HG02610 (cell line): ENCODE data around the gene TBXAS1.

Experiments used
- ATAC-seq: cut with Tn5 transposase; IDR thresholded peaks from one replicate; pipeline ENCODE4 v1.9.1; 2021; ENCODE audit warnings: mild to moderate bottlenecking, moderate library complexity; ENCODE audit not compliant: unreplicated experiment

Gene TBXAS1

GRCh38 chr7:139854124-139854511 is 25.1 kb downstream of the TBXAS1 start:
- ATAC-seq: no peak

- ATAC-seq: no peak
Observed at GRCh38 chr7:139854803-139855497, 25.9 kb downstream of the TBXAS1 start.

DNA sequence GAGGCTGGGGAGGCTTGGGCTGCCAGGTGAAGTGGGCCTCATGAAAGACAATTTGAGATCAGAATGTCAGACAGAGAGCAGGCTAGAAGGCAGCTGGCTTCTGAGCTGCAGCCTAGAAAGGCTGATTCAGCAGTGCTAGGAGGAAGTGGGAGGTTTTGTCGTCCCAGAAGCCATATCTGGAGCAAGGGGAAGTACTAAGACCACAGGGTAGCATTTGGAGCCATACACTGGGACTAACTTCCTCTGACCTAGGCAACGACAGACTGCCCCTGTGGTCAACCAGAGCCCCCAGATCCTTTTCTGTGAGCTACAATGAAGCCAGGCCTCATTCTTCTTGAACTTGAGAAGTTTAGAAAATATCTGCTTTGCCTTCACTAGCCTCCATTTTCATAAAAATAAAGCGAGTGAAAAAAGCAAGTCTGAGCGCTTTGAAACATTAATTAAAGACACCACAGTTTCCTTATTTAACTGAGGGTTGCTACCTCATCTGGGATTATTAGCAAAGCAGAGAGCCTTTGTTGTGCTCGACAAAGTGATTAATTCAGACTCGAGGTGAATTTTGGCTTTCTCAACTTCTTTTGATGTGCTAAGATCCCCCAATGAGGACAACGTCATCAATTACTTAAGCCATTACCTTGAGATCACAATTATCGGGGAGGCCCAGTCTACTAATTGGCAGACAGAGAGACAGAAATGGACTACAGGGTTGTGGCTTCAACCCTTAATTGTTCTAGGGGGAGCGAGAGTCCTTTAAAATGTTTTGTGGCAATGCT is 26.6 kb downstream of the TBXAS1 start:
- peak; percentile 92 for ATAC-seq

DNA sequence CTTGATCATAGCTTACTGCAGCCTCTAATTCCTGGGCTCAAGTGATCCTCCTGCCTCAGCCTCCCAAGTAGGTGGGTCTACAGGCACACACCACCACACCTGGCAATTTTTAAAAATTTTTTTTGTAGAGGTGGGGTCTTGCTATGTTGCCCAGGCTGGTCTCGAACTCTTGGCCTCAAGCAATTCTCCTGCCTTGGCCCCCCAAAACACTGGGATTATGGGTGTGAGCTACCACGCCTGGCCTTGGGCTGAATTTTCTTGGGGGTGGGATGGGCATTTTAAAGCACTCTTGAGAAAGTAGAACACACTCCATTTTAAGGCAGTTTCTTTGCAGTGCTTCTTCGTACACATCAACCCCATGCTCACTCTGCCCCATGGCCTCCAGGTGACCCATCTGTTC is 28.7 kb downstream of the TBXAS1 start:
- ATAC-seq: no peak

- no peak for ATAC-seq
Observed at GRCh38 chr7:139860090-139860775, 31.2 kb downstream of the TBXAS1 start.

GRCh38 chr7:139861803-139862202 is 32.7 kb downstream of the TBXAS1 start:
- ATAC-seq: no peak

DNA sequence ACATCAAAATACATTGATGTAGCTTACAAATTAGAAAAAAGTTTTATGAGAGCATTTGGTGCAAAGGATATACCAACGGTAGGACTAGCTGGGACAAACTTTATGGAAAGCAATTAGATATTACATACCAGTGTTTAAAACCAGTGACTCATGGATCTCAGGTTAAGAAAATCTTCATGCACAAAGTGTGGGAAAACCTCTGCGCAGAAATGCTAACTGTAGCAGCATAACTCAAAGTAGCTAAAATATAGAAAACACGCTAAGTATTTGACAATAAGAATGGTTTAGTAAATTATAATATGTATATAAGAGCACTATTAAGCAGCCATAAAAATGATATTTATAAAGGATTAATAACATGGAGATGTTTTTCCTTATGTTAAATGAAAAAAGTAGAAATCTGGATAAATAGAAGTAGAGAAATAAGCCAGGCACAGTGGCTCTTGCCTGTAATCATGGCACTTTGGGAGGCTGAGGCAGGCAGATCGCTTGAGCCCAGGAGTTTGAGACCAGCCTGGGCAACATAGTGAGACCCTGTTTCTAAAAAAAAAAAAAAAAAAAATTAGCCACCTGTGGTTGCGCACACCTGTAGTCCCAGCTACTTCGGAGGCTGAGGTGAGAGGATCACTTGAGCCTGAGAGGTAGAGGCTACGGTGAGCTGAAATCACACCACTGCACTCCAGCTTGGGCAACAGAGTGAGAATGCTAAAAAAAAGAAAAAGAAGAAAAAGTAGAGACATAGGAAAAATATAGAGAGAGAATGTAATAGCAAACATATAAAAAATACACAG is 37.2 kb downstream of the TBXAS1 start:
- no peak for ATAC-seq

DNA sequence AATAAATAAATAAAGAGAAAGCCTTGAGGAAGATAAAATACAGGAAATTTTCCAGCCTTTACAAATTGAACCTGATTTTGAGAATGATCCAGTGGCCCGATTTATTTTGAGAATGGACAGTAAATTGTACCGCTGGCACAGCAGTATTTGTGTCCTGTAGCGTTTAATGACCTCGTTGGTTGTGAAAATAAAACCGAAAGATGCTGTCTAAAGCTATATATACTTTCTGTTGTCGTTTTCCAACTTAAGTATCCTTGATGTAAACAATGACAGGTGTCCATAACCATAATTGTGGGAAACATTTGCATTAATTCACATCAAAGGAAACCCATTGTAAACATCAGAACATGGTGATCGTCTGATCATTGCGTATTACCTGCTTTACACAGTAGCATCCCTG is 38.8 kb downstream of the TBXAS1 start:
- ATAC-seq: no peak

DNA sequence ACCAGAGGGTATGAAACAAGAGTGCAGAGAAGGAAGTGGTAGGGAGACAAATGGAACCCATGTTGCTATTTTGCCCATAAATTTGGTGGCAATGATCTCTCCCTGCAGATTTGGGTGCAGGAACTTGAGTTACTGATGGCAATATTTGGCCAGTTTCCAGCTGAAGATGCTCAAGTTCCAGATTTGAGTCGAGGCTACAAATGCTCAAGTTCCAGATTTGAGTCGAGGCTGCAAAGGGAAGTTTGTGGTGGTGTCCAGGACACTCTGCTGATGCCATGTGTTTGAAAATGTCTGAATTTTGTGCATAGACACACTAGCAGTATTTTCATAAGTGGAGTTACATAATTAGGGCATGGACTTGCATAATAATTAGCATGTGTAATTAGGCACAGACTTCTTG is 40.8 kb downstream of the TBXAS1 start:
- peak; percentile 50 for ATAC-seq

DNA sequence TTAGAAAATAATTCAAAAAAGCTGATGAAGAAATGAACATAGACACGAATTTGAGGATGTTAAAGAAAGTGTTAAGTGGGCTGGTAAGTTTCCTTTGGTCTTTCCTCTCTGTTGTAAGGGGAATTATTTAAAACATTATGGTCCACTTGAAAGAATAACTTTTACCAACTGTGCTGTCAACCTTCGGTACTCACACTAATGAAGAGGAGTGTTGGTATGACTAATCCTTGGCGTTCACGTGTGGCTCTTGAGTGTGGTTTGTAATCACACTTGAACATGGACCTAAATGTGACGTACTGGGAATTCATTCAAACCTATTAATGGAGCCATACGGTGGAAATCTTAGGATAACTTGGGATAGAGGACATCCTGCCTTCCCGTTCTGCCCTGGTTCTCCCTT is 41.3 kb downstream of the TBXAS1 start:
- no peak for ATAC-seq

GRCh38 chr7:139871331-139871730 is 42.3 kb downstream of the TBXAS1 start:
- ATAC-seq: no peak

DNA sequence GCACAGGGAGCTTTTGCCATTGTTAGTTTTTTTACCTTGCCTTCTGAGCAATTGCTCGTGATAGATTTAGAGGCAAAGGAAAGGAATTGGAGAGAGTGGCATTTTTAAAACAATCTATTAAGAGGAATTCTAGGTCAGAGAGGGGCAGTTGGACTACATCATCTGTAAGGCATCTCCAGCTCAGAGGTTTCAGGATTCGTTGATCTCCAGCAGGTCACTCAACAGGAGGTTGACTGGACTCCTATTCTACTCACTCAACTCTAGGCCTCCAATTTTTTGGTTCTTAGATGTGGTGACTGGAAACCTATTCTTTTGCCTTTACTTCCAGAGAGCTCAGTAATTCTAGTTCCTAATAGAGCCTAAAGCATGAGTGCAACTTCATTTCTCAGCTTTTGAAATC is 42.8 kb downstream of the TBXAS1 start:
- no peak for ATAC-seq

DNA sequence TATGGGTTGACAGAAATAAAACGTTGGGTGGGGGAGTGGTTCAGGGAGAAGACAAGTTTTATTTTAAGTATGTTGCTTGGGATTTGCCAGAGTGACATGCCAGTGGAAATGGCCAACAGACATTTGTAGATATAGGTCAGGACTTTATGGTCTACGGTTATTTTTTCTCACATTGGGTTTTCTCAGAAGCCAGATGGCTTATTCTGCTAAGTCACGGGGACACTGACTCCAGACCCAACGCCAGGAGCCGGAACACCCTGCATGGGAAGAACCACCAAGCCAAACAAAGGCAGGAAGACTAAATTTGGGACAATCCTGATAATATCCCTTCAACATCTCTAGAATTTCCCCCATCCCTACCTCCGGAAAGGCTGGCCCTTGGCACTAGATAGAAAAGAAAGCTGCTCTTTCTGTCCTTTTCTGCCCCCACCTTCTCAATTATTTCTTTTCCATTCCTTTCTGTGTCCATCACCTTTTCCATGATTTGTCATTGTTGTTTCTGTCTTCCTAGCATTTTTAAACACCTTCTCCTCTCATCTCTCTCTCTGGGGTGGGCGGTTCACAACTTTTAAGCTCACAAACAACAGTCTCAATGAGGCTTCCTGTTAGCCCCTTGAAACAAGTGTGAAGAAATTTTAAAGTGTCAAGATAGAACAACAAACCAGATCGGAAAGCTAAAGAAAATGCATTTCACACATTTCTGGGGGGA is 44.7 kb downstream of the TBXAS1 start:
- ATAC-seq: no peak

GRCh38 chr7:139874302-139874629 is 45.2 kb downstream of the TBXAS1 start:
- no peak for ATAC-seq

GRCh38 chr7:139875821-139876241 is 46.8 kb downstream of the TBXAS1 start:
- ATAC-seq: peak; percentile 73

DNA sequence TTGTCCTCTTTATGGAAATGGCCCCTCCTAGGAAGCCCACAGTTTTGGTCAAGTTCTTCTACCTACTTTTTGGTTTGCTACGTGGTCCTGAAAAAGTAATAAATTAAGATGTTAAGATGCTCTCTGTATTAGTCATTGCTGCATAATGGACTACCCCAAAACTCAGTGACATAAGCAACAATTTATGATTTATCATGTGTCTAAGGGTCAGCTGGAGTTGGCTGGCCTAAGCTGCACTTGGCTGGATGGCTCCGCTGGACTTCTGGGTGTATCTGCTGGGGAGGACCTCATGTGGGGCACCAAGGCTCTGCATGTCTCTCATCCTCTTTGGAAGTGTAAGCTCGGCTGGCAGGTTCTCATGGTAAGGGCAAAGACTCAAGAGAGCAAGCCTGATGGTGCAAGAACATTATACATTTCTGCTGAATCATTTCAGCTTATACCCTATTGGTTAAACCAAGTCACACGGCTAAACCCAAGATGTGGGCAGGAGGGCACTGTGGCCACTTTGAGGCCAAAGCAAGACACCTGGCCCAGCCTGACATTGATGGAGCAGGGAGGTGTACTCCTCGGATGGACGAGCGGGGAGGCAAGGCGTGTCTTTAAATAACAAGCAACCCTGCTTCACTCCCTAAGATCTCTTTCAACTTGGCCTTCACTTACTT is 47.7 kb downstream of the TBXAS1 start:
- no peak for ATAC-seq

DNA sequence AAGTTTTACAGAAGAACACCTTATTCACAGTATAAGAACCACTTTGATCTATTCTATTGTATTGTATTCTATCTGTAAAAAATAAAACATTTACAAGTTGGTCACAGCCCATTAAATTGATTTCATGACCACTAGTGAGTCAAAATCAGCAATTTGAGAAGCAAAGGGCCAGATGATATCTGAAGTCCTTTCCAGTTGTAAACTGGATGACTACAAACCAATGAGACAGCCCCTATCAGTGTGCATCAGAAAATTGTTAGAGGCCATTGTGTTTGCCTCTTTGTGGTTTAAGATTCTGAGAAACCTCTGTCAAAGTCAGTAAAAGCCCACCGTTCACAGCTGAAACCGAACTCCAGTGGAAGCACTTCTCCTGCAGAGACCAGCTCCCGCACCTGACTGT is 54.8 kb downstream of the TBXAS1 start:
- no peak for ATAC-seq

- no peak for ATAC-seq
Observed at GRCh38 chr7:139884441-139884840, 55.4 kb downstream of the TBXAS1 start.

DNA sequence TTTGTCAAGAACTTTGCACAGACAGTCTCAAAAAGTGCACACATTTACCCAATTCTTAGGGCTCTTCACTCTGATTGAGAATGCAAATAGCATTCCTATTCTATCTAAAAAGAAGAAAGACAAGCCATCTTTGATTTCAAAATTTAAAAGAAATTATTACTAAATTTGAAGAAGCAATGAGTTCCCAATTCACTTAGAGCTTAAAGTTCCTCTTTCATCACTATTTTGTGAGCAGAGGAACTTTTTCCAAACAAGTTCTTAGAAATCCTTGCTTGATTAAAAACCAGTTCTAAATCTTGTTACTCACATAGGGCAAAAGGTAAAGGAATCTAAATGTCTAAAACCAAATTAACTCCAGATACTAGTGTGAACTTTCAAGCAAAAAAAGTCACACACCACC is 56.4 kb downstream of the TBXAS1 start:
- ATAC-seq: no peak

DNA sequence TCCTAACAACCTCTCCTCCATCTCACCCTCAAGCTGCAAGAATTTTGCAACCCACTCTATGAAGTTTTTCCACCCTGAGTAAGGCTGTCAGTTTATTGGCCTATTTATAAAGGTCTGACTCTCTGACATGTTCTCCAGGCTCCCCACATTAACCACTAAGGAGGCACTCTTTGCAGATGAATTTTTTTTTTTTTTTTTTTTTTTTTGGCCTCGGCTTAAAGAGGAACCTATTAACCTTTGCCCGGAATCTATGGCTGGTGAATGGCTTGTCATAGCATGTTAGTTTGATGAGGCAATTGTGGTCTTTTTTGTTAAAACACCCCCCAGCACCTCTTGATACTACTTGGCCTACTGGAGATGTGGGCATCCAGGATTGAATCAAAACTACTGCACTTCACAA is 57.1 kb downstream of the TBXAS1 start:
- ATAC-seq: no peak
